ENCODE data around the gene RAB44. TPM values are rescaled to one million over a fixed set of nuclear protein-coding genes. Genes with fewer than 3 reads are reported as not detected.

The RAB44 gene
- total RNA-seq, 2 experiments from 2014 or later = 0.05 TPM; not detected in 1

DNA sequence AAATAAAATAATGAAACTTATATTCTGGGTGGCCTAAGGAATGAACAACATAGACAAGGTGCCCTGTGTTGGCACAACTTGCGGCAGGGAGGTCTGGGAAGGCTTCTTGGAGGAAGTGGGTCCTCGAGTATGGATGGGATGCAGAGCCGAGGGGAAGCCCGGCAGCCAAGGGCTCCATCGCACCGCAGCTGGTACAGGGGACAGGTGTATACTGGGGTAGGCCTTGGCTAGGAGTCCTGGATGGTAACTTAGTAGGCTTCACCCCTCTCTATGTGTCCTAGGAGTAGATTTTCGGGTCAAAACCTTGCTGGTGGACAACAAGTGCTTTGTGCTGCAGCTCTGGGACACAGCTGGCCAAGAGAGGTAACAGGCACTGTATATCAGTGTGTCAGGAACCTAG lies 28.0 kb downstream of the RAB44 start:
- Mint-ChIP-seq H3K36me3 (ENCODE audit: low read depth) (no peaks in the 10 kb centered on the region), H3K9me3 (ENCODE audit: low read depth) (no peaks in the 10 kb centered on the region), H3K27ac (no peak overlapping the region), H3K27me3 (no peaks in the 10 kb centered on the region), H3K4me3 (no peak overlapping the region), H3K4me1 (peaks cover 25% of the 10 kb centered on the region)
- intact Hi-C loops (cut with DNase I, micrococcal nuclease) = loop anchor here in 1 of 2 experiments (2.0 kb wide), 1 partner anchor 103 kb away; no protein-coding TSS in a partner anchor
- ATAC-seq (no peak), DNase-seq (no peak)
- ChIA-PET POLR2A (no interaction called here), CTCF (interaction anchor here (0.7 to 1.5 kb wide), 3 partner anchors 8 to 45 kb away, joined by 3 to 5 read pairs (median 3); no protein-coding TSS in a partner anchor)

DNA sequence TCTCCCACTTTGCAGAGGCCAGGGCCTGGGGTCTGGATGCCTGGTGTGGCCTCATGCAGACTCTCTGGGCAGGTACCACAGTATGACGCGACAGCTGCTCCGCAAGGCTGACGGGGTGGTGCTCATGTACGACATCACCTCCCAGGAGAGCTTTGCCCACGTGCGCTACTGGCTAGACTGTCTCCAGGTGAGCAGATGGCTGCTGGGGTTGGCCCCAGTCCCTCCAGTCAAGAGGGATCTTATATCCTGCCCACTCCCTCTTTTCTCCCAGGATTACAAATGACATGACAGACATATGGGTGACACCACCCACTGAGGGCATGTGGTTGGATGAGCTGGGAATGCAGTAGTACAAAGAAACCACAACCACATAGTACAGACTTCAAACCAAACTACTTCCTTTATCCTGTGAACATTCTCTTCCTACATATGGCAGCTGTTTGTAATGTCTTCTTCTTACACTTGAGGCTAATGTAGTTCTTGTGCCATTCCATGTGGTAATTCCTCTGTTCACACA lies 29.9 kb downstream of the RAB44 start:
- Mint-ChIP-seq H3K36me3 (ENCODE audit: low read depth) (no peaks in the 10 kb centered on the region), H3K27ac (peak overlapping the region; percentile 20), H3K27me3 (no peaks in the 10 kb centered on the region), H3K4me1 (peaks cover 25% of the 10 kb centered on the region), H3K9me3 (ENCODE audit: low read depth) (no peaks in the 10 kb centered on the region), H3K4me3 (no peak overlapping the region)
- DNase-seq (peak; percentile 35), ATAC-seq (peak; percentile 34)
- intact Hi-C loops (cut with DNase I, micrococcal nuclease) = loop anchor here in 1 of 2 experiments (2.0 kb wide), 1 partner anchor 27 kb away; no protein-coding TSS in a partner anchor
- CTCF ChIA-PET = interaction anchor here (0.8 kb wide), 1 partner anchor 10 kb away, joined by 3 read pairs; no protein-coding TSS in a partner anchor
- POLR2A ChIA-PET = no interaction called here

- H3K27me3 Mint-ChIP-seq = no peaks in the 10 kb centered on the region
- POLR2A ChIA-PET = no interaction called here
- CTCF ChIA-PET = no interaction called here
- no peak overlapping the region for H3K4me3 Mint-ChIP-seq
- H3K4me1 Mint-ChIP-seq = peaks cover 30% of the 10 kb centered on the region
- no peaks in the 10 kb centered on the region for H3K9me3 Mint-ChIP-seq (ENCODE audit: low read depth)
- intact Hi-C loops (cut with DNase I, micrococcal nuclease) = no loop called here
- peak overlapping the region; percentile 35 for H3K27ac Mint-ChIP-seq
- ATAC-seq (no peak), DNase-seq (no peak)
- no peaks in the 10 kb centered on the region for H3K36me3 Mint-ChIP-seq (ENCODE audit: low read depth)
These were observed 30.9 kb downstream of the RAB44 start for GRCh38 chr6:36728289-36729160.

- H3K27me3 Mint-ChIP-seq = no peaks in the 10 kb centered on the region
- no peaks in the 10 kb centered on the region for H3K36me3 Mint-ChIP-seq (ENCODE audit: low read depth)
- intact Hi-C loops (cut with DNase I, micrococcal nuclease) = no loop called here
- DNase-seq = no peak
- POLR2A ChIA-PET = no interaction called here
- CTCF ChIA-PET = no interaction called here
- H3K9me3 Mint-ChIP-seq (ENCODE audit: low read depth) = no peaks in the 10 kb centered on the region
- ATAC-seq = no peak
- H3K27ac Mint-ChIP-seq = no peak overlapping the region
- H3K4me1 Mint-ChIP-seq = peaks cover 35% of the 10 kb centered on the region
- H3K4me3 Mint-ChIP-seq = no peak overlapping the region
These were observed 31.5 kb downstream of the RAB44 start for GRCh38 chr6:36729161-36729524.

- Mint-ChIP-seq H3K27me3 (peaks cover 2% of the 10 kb centered on the region), H3K27ac (no peak overlapping the region), H3K36me3 (ENCODE audit: low read depth) (no peaks in the 10 kb centered on the region), H3K4me3 (no peak overlapping the region), H3K9me3 (ENCODE audit: low read depth) (no peaks in the 10 kb centered on the region), H3K4me1 (peaks cover 41% of the 10 kb centered on the region)
- DNase-seq (no peak), ATAC-seq (no peak)
- ChIA-PET CTCF (interaction anchor here (0.6 to 1.7 kb wide), 6 partner anchors 11 to 115 kb away, joined by 3 to 8 read pairs (median 4); no protein-coding TSS in a partner anchor), POLR2A (no interaction called here)
- intact Hi-C loops (cut with DNase I, micrococcal nuclease) = no loop called here
These were observed 33.1 kb downstream of the RAB44 start for GRCh38 chr6:36730424-36731380.

DNA sequence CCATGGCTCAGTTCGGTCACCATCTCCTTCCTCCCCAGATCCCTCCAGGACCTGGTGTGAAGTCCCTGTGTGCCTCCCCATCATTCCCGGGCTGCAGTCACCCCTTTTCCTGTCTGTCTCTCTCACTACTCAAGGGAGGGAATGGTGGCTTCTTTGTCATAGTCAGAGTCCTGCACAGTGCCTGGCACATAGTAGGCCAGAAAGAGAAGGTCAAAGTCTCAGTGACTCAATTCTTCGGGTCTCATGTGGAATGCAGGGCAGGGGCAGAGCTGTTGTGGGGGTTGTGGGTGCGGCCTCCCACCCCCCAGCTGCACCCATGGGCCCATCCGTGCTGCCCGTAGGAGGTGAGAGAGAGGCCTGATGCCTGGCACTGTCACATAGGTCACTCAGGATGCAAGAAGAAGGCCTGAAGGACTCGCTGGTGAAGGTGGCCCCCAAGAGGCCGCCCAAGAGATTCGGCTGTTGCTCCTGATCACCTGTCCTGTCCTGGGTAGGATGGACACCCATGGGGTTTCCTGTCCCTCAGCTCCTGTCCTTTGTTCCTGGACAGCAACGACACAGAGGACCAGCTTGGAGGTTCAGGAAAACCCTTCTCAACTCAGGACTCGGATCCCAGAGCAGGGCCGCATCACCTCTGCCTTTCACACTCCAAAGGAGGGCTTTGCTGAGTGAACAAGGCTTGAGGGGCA lies 34.1 kb downstream of the RAB44 start:
- ATAC-seq = no peak
- H3K36me3 Mint-ChIP-seq (ENCODE audit: low read depth) = no peaks in the 10 kb centered on the region
- no peak overlapping the region for H3K4me3 Mint-ChIP-seq
- H3K27me3 Mint-ChIP-seq = peaks cover 2% of the 10 kb centered on the region
- DNase-seq = no peak
- intact Hi-C loops (cut with DNase I, micrococcal nuclease) = no loop called here
- CTCF ChIA-PET = interaction anchor here (1.5 to 1.7 kb wide), 2 partner anchors 27 to 116 kb away, joined by 4 to 8 read pairs; no protein-coding TSS in a partner anchor
- no peaks in the 10 kb centered on the region for H3K9me3 Mint-ChIP-seq (ENCODE audit: low read depth)
- POLR2A ChIA-PET = interaction anchor here (0.6 kb wide), 1 partner anchor 15 kb away, joined by 3 read pairs; no protein-coding TSS in a partner anchor
- H3K4me1 Mint-ChIP-seq = peaks cover 36% of the 10 kb centered on the region
- no peak overlapping the region for H3K27ac Mint-ChIP-seq

- Mint-ChIP-seq H3K36me3 (ENCODE audit: low read depth) (no peaks in the 10 kb centered on the region), H3K27me3 (peaks cover 2% of the 10 kb centered on the region), H3K4me1 (peaks cover 21% of the 10 kb centered on the region), H3K4me3 (no peak overlapping the region), H3K27ac (no peak overlapping the region), H3K9me3 (ENCODE audit: low read depth) (no peaks in the 10 kb centered on the region)
- DNase-seq = no peak
- CTCF ChIA-PET = interaction anchor here (0.7 to 1.1 kb wide), 4 partner anchors 8 to 115 kb away, joined by 3 to 5 read pairs (median 3); no protein-coding TSS in a partner anchor
- POLR2A ChIA-PET = interaction anchor here (0.7 kb wide), 1 partner anchor 103 kb away, joined by 3 read pairs; no protein-coding TSS in a partner anchor
- ATAC-seq = no peak
- intact Hi-C loops (cut with DNase I, micrococcal nuclease) = no loop called here
These were observed 35.7 kb downstream of the RAB44 start for GRCh38 chr6:36733300-36733699.

DNA sequence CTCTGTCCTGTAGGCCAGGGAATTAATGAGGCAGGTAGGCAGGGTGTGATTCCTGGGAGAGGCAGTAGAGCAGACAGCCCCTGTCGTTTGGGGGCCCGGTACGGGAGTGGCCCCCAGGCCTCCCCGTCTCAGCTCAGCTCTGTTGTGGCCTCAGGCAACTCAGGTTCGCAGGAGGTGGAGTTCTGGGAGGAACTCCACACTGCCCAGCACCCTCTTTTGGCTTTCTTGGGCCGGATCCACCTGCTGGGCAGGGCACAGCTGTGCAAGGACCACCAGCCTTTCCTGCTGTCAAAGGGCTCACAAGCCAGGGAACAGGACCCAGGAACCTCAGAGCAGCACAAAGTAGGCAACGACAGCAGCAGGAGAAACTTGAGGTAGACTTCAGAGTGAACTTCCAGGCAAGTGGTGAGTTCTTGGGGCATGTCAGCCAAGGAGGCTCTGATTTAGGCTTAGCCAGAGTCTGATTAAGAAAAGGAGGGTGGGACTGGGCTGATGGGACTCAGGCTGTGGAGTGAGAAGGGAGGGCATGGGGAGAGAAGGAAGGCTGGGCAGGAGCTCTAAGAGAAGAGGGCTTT lies 36.9 kb downstream of the RAB44 start:
- peak overlapping the region; percentile 88 for H3K27ac Mint-ChIP-seq
- ATAC-seq (no peak), DNase-seq (no peak)
- intact Hi-C loops (cut with DNase I, micrococcal nuclease) = loop anchor here (1.0 to 2.0 kb wide), 3 partner anchors 20 to 111 kb away; no protein-coding TSS in a partner anchor
- POLR2A ChIA-PET = interaction anchor here (0.6 kb wide), 1 partner anchor 126 kb away, joined by 3 read pairs; no protein-coding TSS in a partner anchor
- peak overlapping the region; percentile 55 for H3K4me3 Mint-ChIP-seq
- no peaks in the 10 kb centered on the region for H3K36me3 Mint-ChIP-seq (ENCODE audit: low read depth)
- H3K27me3 Mint-ChIP-seq = peaks cover 2% of the 10 kb centered on the region
- H3K9me3 Mint-ChIP-seq (ENCODE audit: low read depth) = no peaks in the 10 kb centered on the region
- H3K4me1 Mint-ChIP-seq = peaks cover 21% of the 10 kb centered on the region
- CTCF ChIA-PET = interaction anchor here (0.5 to 2.1 kb wide), 8 partner anchors 18 to 1418 kb away, joined by 3 to 8 read pairs (median 4); no protein-coding TSS in a partner anchor

GRCh38 chr6:36735110-36736071 lies 37.8 kb downstream of the RAB44 start:
- intact Hi-C loops (cut with DNase I, micrococcal nuclease) = loop anchor here (1.0 to 2.0 kb wide), 3 partner anchors 19 to 112 kb away; no protein-coding TSS in a partner anchor
- Mint-ChIP-seq H3K9me3 (ENCODE audit: low read depth) (no peaks in the 10 kb centered on the region), H3K4me1 (peaks cover 21% of the 10 kb centered on the region), H3K27ac (peak overlapping the region; percentile 88), H3K27me3 (peaks cover 2% of the 10 kb centered on the region), H3K36me3 (ENCODE audit: low read depth) (no peaks in the 10 kb centered on the region), H3K4me3 (peak overlapping the region; percentile 55)
- peak; percentile 74 for DNase-seq
- CTCF ChIA-PET = interaction anchor here (0.5 to 2.1 kb wide), 8 partner anchors 17 to 109 kb away, joined by 3 to 8 read pairs (median 4); no protein-coding TSS in a partner anchor
- POLR2A ChIA-PET = interaction anchor here (0.6 kb wide), 1 partner anchor 126 kb away, joined by 3 read pairs; no protein-coding TSS in a partner anchor
- ATAC-seq = peak; percentile 98
